ENCODE measurements around the gene XCR1.

XCR1 gene

GRCh38 chr3:45980819-45981218 lies 46.5 kb downstream of the XCR1 start:
- no peak for DNase-seq

DNA sequence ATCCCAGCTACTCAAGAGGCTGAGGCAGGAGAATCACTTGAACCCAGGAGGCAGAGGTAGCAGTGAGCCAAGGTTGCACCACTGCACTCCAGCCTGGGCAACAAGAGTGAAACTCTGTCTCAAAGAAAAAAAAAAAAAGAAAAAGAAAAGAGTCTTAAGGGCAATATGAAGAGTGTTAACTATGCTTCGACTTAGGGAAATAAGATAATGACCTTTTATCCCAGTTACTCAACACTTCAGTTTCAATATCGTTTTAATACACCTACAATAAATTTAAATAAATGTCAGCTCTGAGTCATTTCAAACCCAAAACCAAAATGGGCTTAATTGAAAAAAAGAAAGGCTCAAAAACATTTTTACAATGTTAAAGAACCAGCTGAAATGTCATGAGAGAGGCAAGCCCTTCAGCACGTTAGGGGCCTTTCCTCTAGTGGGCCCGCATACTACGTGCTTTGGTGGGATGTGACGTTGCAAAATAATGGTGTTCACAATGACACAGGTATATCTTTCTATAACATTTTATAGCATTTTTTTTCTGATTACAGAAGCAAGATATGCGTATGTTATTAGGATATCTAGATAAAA lies 47.0 kb downstream of the XCR1 start:
- peak; percentile 33 for DNase-seq

- DNase-seq: no peak
Observed at GRCh38 chr3:45979378-45979777, 47.9 kb downstream of the XCR1 start.

DNA sequence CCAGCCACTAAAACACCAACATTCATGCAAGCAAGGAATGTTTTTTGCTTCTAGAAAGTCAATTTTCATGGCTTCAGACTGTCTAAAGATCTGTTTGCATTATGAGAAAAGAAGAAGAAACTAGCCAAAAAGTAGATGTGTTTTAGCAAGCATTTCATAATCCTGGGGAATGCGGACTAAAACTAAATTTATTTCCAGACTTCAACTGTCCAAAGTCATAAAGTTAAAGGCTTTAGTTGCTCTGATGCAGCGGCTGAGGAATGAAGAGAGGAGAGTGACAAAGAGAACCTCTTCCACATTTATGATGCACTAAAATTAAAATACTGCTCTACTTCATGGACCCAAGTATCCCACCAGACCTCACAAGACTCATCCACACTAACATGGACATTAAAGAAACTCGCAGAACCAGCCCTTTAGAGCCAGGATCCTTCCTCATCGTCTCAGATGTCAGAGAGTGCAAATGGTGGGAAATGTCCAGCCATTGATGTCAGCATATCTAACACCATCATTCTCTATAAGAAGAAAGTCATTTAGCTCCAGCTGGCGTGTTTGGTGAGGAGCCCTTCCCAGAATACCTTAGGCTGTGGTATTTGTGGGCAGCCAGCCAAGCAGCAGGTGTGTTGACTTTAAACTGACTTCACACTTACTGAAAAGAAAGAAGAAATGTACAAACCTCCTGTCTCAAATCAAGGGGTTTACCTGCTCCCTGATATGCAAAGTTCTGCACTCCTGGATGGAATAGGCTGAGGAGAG lies 49.1 kb downstream of the XCR1 start:
- peak; percentile 84 for DNase-seq

DNA sequence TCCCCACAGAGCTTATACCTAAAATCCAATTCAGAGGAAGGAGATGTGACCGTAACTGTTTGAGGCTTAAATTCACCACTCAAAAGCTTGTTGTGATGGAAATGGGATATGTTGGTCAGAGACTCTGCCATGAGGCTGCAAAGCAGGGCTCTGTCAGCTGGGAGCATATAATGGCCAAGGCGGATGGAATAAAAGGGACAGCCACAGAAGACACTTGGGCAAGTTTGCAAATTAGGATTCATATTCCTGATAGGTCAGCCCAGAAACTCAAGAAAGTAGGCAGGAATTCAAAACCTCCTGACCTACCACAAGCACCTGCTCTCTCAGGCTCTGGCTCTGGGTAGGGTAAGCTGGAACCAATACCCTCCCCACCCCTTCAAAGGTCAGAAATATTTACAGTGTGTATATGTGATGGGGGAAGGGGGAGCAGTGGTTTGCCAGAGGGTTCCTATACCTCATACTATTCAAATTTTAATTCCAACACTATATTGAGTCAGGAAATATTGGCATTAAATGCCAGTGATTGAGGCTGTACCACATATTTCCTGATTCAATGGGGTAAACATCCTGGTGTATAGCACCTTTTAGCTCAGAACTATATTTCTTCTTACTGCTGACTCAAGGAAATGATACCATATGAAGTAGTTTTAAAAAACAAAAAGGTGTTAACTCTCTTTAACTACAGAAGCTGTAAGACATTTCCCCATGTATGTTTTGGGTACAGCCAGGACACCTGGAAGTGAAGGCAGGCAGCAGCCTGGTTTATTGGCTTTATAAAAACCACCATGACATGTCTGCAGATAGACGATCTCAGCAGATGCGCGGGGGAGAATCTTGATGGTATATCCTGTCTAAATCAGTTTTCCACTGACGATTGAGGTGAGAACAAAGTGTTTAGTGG lies 50.8 kb downstream of the XCR1 start:
- peak; percentile 56 for DNase-seq

DNA sequence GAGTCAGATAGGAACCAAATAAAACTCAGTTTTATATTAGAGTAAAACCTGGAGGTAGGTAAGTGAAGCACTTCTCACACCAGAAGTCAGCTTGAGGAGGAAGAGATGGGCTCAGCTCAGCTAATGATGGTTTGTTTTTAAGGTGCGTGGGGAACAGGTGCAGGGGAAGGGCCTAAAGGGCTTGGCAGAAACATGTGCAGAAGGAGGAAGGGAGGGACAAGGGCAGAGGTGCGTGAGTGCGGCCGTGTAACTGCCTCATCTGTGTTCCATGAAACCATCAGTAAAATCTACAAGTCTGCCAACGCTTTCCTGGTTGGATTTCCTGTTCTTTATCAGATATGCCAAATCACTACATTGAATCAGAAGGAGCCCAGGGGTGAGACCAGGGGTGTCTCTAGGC lies 51.6 kb downstream of the XCR1 start:
- DNase-seq: peak; percentile 35

DNA sequence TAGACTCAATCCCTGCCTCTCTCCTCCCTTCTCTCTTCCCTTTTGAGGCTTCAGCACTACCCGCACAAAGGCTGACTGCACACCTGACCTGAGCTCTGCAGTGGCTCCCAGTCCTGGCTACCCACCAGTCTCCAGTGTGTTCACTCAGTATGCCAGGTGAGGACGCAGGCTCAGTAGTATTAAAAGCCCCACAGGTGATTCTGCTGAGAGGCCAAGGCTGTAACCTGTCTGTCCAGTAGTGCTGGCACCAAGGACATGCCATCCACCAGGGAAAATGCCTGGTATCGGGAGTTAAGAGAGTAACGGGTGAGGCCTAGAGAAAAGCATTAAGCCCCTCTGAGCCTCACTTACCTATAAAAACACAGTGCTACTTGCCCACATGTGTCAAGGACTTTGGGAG lies 52.6 kb downstream of the XCR1 start:
- no peak for DNase-seq

DNA sequence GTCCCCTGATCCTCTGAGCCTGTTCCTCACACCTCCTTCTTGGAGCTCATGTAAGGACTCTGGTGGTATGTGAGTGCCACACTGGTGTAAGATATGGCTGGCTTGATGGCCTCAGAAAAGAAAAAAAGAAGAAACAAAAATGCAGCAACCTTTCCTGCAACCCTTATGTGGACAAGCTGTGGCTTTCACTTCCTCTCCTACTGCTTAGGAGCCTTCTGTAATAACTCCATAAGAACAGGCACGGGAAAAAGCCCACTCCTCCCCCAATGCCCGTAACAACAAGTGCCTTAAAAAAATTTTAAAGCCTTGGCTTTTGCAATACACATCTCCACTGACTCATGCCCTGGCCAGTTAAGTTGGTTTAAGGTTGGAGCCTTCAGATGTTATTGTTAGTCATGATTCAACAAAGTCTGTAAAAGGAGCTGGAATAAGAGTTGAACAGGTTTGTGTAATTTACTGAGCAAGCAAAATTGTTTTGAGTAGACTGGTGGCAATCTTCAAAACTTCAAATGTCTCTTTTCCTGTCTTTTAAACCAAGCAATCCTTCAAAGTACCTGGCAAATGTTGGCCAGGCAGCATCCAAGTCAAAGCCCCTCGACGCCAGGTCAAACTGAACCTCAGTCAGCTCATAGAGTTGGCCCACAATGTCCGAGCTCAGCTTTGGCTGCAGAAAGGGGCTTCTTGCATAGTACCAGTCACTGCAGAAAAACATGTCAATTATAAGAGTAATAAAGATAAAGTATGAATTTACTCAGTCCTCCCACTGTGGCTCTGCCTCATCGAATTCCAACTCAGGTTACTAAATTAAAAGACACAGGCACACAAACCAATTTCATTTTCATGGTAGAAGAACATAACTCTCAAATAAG lies 54.5 kb downstream of the XCR1 start:
- DNase-seq: peak; percentile 42

DNA sequence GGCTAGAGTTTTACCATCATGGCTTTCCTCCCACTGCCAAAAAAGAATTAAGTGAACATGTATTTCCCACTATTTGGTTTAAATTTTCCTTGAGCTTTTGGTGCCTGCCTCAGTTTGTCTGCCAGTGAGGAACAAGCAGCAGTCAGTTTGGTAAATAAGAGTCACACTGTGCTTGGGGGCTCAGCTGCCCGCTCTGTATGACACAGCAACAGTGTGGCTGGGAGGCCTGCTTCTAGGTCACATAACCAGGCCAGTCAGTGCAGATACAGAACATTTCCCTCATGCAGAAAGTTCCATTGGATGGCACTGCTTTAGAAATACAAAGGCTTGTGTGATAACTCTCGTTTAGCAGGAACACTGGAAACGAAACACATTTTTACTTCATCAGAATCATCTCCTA lies 57.3 kb downstream of the XCR1 start:
- no peak for DNase-seq

DNA sequence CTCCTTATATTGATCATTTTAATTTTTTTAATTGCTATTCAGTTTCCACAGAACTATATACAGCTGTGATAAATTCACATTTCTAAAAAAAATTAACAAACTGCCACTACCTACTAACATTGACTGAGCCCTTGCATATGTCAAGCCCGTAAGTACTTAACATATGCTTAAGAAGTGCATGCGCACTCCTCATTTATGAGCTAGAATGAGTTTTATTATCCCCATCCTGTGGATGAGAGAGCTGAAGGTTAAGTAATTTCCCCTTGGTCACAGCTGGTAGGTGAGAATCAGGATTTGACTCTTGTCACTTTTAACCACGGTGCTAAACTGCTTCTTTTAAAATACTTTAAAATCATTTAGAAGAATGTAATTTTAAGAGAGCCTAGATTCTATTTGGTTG lies 58.2 kb downstream of the XCR1 start:
- DNase-seq: no peak

DNA sequence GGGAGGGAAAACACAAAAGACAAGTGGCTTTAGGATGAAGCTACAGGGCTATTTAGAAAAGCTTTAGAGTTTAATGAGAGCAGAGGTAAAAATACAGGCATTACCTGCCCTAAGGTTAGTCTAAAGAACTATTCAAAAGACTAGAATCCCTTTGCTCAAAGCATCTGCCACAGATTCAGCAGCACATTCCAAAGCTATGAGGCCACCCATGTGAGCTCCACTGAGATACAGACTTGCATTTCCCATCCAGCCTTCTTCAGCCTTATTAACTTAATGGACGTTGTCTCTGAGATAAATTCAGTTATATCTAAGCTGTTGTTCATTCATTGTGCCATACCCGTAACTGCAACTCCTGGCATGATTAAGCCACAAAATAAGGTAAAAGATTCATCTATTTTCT lies 58.6 kb downstream of the XCR1 start:
- no peak for DNase-seq

DNA sequence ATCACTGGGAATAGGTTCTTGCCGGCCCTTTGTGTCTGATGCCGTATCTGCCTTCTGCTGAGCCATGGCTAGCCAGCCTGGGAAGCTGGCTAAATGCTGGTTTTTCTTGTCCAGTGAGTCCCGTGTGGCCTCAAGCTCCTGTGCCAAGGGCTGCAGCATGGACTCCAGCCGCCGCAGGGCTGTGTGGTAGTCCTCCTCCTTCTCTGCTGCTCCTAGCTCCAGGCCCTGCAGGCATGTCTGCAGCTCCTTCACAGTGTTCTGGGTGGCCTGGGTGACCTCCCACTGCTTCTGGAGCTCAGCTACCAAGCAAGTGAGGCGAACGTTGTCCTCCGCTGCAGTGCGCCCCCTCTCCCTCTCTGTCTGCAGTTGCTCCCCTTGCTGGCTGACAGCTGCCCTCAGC lies 59.1 kb downstream of the XCR1 start:
- DNase-seq: no peak

DNA sequence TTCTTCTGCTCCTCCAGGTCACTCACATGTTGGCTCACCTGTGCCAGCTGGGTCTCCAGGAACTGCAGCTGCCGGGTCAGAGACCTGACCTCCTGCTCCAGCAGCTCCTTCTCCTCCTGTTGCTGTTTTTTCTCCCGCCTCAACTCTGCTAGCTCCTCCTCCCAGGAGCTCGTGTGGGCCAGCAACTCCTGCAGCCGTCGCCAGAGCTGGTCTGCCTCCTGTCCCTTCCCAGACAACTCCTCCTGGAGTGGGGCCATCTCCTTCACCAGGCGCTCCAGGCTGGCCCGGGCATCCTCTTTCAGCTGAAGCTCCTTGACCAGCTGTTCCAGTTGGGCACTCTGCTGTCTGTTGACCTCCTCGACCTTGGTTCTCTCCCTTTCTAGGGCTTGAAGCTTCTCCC lies 59.6 kb downstream of the XCR1 start:
- DNase-seq: no peak

All from CD4-positive, alpha-beta T cell treated with Interleukin-6 for 4 hours (primary cell).